Smooth muscle cell (in vitro differentiated cells): Measurements from ENCODE around the gene MLX. TPM values are rescaled to one million over a fixed set of nuclear protein-coding genes. Genes with fewer than 3 reads are reported as not detected.

Experiments used
- DNase-seq: peaks from one replicate; lab custom pipeline; 2025; ENCODE audit not compliant: unreplicated experiment; lab: John Stamatoyannopoulos, UW
- H2AFZ ChIP-seq: fragments of 200-600 bp; sonication (generic); 2 replicates; pipeline ENCODE4 v1.6.0; 2016; ENCODE audit warnings: antibody characterized with exemption, low read depth, mild to moderate bottlenecking
- H3F3A ChIP-seq: fragments of 200-600 bp; sonication (generic); 2 replicates; pipeline ENCODE4 v1.6.0; 2017; ENCODE audit warnings: antibody characterized with exemption, low read depth
- H3K27ac ChIP-seq: fragments of 200-600 bp; sonication (generic); 2 replicates; pipeline ENCODE4 v1.5.1; 2016; ENCODE audit warnings: low read depth, mild to moderate bottlenecking
- H3K27me3 ChIP-seq: fragments of 200-600 bp; sonication (generic); 2 replicates; pipeline ENCODE4 v1.6.1; 2016; ENCODE audit warnings: low read depth, mild to moderate bottlenecking
- H3K36me3 ChIP-seq: fragments of 200-600 bp; sonication (generic); 2 replicates; pipeline ENCODE4 v1.5.1; 2016; ENCODE audit warnings: low read depth
- H3K4me1 ChIP-seq: fragments of 200-600 bp; sonication (generic); 2 replicates; pipeline ENCODE4 v1.5.1; 2016; ENCODE audit warnings: low read depth
- H3K4me2 ChIP-seq: fragments of 200-600 bp; sonication (generic); 2 replicates; pipeline ENCODE4 v1.6.0; 2016; ENCODE audit warnings: mild to moderate bottlenecking
- H3K4me3 ChIP-seq: fragments of 200-600 bp; sonication (generic); 2 replicates; pipeline ENCODE4 v1.5.1; 2016; ENCODE audit warnings: mild to moderate bottlenecking
- H3K79me2 ChIP-seq: fragments of 200-600 bp; sonication (generic); 2 replicates; pipeline ENCODE4 v1.6.0; 2016; ENCODE audit warnings: low read depth, mild to moderate bottlenecking
- H3K9ac ChIP-seq: fragments of 200-600 bp; sonication (generic); 2 replicates; pipeline ENCODE4 v1.6.0; 2016; ENCODE audit warnings: low read depth
- H3K9me3 ChIP-seq: fragments of 200-600 bp; sonication (generic); replicated peaks from 2 replicates; pipeline ENCODE4 v1.5.1; 2016; ENCODE audit warnings: low read depth
- H4K20me1 ChIP-seq: fragments of 200-600 bp; sonication (generic); 2 replicates; pipeline ENCODE4 v1.6.0; 2016; ENCODE audit warnings: low read depth
- WGBS: methylation state at CpG from one replicate; pipeline ENCODE4 v1.1.7; 2016; ENCODE audit warnings: low lambda C conversion rate; 5-methylcytosine and 5-hydroxymethylcytosine counted together
- polyA plus RNA-seq: library from polyadenylated mRNA; unstranded; fragments of >200 nt; fragmentation: Nextera tagmentation; extraction: Ambion mirVana; gene quantifications from 2 replicates; pipeline ENCODE4 v1.2.1, GENCODE V29; 2016
- total RNA-seq: library from RNA; depleted of rRNA; stranded (reverse); fragments of >200 nt; gene quantifications from 2 replicates; pipeline ENCODE4 v1.2.3, GENCODE V29; 2014
- TF ChIP-seq, protein P1 (sequence below): fragments of 200-600 bp; sonication (generic); IDR thresholded peaks from 2 replicates; pipeline ENCODE4 v1.5.1; 2017; ENCODE audit warnings: borderline replicate concordance, mild to moderate bottlenecking, antibody characterized with exemption; ENCODE audit not compliant: insufficient read depth, poor library complexity, severe bottlenecking

The MLX gene
- total and polyA plus RNA-seq, 2 experiments from 2014 or later = 21.1 to 21.6 TPM

DNA sequence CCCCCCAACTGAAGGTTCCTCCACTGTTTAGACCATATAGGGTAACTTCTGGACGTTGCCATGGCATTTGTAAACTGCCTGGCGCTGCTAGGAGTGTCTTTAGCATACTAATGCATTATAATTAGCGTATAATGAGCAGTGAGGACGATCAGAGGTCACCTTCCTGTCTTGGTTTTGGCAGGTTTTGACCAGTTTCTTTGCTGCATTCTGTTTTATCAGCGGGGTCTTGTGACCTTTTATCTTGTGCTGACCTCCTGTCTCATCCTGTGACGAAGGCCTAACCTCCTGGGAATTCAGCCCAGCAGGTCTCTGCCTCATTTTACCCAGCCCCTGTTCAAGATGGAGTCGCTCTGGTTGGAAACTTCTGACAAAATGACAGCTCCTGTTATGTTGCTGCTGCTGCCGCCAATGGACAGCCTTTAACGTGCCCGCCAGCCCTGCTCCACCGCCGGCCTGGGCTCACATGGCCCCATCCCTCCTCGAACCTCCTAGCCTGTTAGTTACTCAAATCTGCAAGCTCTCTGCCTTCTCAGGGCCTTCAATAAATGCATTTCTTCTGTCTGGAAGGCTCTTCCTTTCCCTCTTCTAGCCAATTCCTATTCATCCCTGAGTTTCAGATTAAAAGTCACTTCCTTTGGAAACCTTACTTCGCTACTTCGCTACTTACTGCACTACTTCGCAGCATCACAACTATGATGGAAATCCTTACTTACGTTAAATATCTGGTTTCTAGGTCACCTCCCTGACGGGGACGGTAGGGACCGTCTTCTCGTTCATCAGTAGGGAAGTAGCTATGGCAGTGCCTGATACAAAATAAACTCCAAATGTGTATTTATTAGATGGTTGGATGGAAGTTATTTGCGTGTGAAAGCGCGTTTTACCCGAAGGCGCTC, 31.5 kb upstream of the MLX start:
- TF ChIP-seq, protein P1, sequence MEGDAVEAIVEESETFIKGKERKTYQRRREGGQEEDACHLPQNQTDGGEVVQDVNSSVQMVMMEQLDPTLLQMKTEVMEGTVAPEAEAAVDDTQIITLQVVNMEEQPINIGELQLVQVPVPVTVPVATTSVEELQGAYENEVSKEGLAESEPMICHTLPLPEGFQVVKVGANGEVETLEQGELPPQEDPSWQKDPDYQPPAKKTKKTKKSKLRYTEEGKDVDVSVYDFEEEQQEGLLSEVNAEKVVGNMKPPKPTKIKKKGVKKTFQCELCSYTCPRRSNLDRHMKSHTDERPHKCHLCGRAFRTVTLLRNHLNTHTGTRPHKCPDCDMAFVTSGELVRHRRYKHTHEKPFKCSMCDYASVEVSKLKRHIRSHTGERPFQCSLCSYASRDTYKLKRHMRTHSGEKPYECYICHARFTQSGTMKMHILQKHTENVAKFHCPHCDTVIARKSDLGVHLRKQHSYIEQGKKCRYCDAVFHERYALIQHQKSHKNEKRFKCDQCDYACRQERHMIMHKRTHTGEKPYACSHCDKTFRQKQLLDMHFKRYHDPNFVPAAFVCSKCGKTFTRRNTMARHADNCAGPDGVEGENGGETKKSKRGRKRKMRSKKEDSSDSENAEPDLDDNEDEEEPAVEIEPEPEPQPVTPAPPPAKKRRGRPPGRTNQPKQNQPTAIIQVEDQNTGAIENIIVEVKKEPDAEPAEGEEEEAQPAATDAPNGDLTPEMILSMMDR = no peak
- Histone ChIP-seq H2AFZ (peak overlapping the region; percentile 69), H3K4me2 (peak overlapping the region; percentile 85), H3K79me2 (peaks cover 5% of the 10 kb centered on the region), H3K36me3 (no peaks in the 10 kb centered on the region), H3K27me3 (no peaks in the 10 kb centered on the region), H3K9me3 (no peaks in the 10 kb centered on the region), H3K27ac (peak overlapping the region; percentile 36), H3K4me1 (no peaks in the 10 kb centered on the region), H4K20me1 (no peaks in the 10 kb centered on the region), H3F3A (peaks cover 12% of the 10 kb centered on the region), H3K9ac (no peak overlapping the region), H3K4me3 (peak overlapping the region; percentile 65)
- DNase-seq = no peak
- 56% methylated on average over 26 of the region's 26 CpGs for WGBS

DNA sequence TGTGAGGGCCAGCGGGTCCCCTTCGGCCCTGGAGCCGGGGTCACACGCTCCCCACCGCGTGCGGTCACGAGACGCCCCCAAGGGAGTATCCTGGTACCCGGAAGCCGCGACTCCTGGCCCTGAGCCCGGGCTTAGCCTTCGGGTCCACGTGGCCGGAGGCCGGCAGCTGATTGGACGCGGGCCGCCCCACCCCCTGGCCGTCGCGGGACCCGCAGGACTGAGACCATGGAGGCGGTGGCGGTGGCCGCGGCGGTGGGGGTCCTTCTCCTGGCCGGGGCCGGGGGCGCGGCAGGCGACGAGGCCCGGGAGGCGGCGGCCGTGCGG, 30.9 kb upstream of the MLX start, which contains the start of gene NAGLU:
NAGLU (plus strand) TSS at position 194 of the 324 bp plus-strand sequence; CDS start at position 226, 32 bp downstream.
- no peaks in the 10 kb centered on the region for H3K4me1 ChIP-seq
- DNase-seq = peak; percentile 73
- H3K27ac ChIP-seq = peak within 1 kb of the TSS; percentile 36
- peaks cover 5% of the 10 kb centered on the region for H3K79me2 ChIP-seq
- no peaks in the 10 kb centered on the region for H3K27me3 ChIP-seq
- H3K4me3 ChIP-seq = peak within 1 kb of the TSS; percentile 65
- peak within 1 kb of the TSS; percentile 85 for H3K4me2 ChIP-seq
- TF ChIP-seq, protein P1 = no peak
- peaks cover 8% of the 10 kb centered on the region for H3F3A ChIP-seq
- no peaks in the 10 kb centered on the region for H4K20me1 ChIP-seq
- H3K36me3 ChIP-seq = no peaks in the 10 kb centered on the region
- peak within 1 kb of the TSS; percentile 26 for H3K9ac ChIP-seq
- 2% methylated on average over 22 of the region's 40 CpGs for WGBS
- peak within 1 kb of the TSS; percentile 69 for H2AFZ ChIP-seq
- no peaks in the 10 kb centered on the region for H3K9me3 ChIP-seq

DNA sequence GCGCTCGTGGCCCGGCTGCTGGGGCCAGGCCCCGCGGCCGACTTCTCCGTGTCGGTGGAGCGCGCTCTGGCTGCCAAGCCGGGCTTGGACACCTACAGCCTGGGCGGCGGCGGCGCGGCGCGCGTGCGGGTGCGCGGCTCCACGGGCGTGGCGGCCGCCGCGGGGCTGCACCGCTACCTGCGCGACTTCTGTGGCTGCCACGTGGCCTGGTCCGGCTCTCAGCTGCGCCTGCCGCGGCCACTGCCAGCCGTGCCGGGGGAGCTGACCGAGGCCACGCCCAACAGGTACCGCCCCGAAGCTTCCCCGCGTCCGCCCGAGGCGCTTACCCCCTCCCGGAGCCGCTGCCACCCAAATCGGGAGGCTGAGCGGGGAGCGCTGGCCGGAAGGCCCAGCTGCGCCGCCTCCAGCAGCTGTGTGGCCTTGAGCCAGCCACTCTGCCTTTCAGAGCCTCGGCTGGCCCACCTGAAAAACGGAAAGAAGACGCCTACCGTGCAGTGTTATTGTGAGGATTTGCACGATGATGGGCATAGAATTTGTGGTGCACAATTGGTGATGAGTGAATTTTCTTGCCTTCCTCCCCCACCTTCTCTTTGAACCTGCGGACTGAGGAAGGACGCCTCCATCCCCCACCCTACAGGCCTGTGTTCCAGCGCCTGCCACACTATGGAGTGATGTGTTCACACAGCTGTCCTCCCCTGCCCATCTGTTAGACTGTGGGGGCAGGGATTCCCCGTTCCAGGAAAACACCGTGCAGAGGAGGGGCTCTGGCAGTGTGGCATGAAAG, 30.3 kb upstream of the MLX start:
- no peaks in the 10 kb centered on the region for H3K9me3 ChIP-seq
- no peaks in the 10 kb centered on the region for H4K20me1 ChIP-seq
- H3K4me2 ChIP-seq = peak overlapping the region; percentile 85
- H3K9ac ChIP-seq = peak overlapping the region; percentile 26
- H3K4me3 ChIP-seq = peak overlapping the region; percentile 65
- WGBS = 3% methylated on average over 53 of the region's 65 CpGs
- H3K27me3 ChIP-seq = no peaks in the 10 kb centered on the region
- H3K4me1 ChIP-seq = no peaks in the 10 kb centered on the region
- H3K27ac ChIP-seq = no peak overlapping the region
- H2AFZ ChIP-seq = no peak overlapping the region
- TF ChIP-seq, protein P1 = no peak
- no peaks in the 10 kb centered on the region for H3K36me3 ChIP-seq
- peaks cover 2% of the 10 kb centered on the region for H3F3A ChIP-seq
- H3K79me2 ChIP-seq = peaks cover 5% of the 10 kb centered on the region
- peak; percentile 72 for DNase-seq
